NCI-H146 (cell line): Measurements from ENCODE around the gene COX10.
A peak's percentile ranks its signal among the peaks of the same experiment; 100 is the strongest.

ENCODE experiments used
- DNase-seq: peaks from one replicate; lab custom pipeline; 2025; lab: John Stamatoyannopoulos, UW

The COX10 gene

GRCh38 chr17:14070344-14070984 is 1.2 kb downstream of the COX10 start:
- DNase-seq = peak; percentile 10

DNA sequence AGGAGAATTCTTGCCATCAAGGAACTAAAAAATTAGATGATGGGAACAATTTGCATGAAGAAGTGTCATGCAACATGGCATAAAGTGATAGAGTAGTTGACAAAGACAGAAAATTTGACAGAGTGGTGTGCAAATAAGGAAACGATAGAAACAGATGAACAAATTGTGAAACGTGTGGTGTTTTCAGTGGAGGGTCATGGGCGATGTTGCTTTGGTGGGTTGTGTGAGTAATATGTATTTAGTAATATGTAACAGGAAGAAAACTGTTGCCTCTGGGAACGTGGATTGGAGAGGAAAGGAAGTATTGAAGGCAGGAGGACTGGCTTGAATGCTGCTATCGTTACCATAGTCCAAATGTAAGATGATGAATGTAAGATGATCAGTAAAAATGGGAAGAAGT is 3.6 kb downstream of the COX10 start:
- no peak for DNase-seq

- no peak for DNase-seq
Observed at GRCh38 chr17:14078027-14078426, 8.7 kb downstream of the COX10 start.

DNA sequence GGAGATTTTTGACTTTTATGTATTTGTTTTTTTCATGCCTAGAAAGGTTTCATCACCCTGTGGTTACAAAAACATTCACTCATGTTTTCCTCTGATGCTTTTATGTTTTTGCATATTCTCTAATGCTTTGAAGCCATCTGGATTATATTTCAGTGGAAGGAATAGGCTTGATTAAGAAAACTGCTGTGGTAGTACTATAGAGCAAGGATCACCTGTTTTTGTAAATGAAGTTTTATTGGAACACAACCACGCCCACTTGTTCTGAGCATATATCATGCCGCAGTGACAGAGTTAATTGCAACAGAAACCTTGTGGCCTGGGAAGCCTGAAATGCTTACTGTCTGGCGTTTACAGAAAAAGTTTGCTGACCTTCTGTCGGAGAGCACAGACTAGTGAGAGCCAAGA is 11.5 kb downstream of the COX10 start:
- no peak for DNase-seq

DNA sequence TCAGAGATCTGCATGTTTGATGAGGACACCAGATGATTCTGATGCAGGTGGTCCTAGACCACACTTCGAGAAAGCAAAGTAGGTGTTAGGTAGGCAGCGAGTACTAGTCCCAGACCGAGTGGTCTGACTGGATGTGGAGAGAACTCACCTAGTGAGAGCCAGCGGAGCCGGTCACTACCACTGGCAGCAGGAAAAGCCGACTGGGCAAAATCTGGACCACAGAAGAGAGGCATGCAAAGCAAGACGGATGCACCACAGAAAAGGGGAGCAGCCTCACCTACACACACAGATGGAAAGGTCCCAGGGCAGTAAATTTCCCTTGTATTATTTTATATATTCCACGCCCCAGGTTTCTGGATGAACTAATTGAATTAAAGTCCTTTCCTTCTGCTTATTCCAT is 13.5 kb downstream of the COX10 start:
- DNase-seq = no peak

DNA sequence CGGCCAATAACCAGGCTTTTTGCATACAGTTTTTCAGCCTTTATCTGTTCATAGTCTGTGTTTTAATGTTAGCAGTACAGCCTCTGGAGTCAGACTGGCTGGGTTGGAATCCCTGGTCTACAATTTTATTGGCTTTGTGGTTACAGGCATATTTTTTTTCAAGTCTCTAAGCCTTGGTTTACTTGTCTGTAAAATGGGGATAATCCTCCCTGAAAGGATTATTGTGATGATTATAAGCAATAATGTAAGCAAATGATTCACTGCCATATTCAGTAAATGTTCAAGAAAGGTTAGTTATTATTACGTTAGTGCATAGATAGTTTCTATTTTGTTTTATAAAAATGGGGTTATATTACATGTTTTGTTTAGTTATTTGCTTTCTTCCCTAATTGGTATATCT is 15.7 kb downstream of the COX10 start:
- no peak for DNase-seq

DNA sequence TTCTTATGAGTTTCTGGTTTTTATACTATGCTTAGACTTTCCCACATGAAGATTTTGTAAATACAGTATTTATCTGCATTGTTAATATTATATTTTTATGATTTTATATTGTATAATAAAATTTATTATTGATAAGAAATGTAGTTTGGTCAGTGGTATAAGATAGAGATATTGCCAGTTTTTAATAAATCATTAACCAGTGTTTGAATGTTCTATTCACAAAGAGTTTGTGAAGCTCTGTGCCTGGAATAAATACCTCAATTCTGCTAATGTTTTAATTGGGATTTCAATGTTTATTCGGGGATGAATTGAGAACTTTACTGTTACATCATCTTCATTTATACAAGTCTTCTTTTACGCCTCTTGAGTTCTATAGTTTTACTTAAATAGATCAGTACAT is 16.9 kb downstream of the COX10 start:
- no peak for DNase-seq

- no peak for DNase-seq
Observed at GRCh38 chr17:14089179-14089578, 19.9 kb downstream of the COX10 start.

GRCh38 chr17:14091367-14091766 is 22.1 kb downstream of the COX10 start:
- no peak for DNase-seq

GRCh38 chr17:14092808-14093207 is 23.5 kb downstream of the COX10 start:
- DNase-seq = no peak

DNA sequence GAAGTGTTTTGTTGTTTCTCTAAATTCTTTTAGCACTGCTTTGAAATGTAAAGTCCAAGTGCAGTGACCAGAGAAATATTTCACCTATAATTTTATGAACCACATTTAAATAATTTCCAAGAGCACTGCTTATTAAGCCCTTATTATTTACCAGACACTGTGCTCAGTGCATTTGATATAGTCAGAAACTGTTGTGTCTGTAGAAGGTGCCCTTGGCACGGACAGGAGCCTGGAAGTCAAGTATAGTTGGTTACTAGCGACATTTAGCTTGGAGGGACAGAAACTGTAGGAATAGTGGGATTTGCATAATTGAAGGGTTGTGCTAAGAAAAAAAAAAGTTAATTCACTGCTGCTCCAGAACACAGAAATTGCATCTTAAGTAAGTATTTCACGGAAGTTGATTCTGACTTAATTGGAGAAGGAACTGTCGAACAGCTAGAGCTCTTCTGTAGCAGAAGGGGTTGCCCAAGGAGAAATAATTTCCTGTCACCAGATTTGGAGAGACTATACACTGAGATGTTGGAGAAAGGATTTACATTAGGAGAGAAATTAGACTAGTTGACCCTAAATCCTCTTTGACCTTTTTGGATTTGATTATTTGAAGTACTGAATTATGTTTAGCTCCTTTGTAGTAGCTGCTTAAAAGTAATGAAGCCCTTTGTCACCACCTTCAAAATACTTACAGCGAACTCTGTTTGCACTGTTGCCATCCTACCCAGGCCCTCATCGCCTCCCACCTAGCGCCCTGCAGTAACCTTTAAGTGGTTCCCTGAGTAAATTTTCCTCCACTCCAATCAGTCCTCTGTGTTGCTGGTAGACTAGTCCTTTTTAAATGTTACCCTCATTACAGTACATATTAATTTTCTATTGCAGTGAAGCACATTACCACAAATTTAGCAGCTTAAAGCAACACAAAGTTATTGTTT is 25.6 kb downstream of the COX10 start:
- no peak for DNase-seq

DNA sequence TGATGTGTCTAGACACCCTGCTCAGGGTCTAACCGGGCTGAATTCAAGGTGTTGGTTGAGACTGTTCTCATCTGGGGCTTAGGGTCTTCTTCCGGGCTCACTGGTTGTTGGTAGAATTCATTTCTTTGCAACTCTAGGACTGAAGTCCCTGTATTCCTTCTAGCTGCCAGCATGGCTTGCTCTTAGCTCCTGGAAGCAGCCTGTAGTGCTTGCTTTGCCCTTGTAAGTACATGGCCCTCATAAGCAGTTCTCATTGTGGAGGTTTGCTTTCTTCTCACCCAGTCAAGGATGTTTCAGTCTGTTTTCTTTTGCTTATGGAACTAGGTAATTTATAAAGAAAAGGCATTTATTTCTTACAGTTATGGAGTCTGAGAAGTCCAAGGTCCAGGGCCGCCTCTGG is 26.3 kb downstream of the COX10 start:
- no peak for DNase-seq

GRCh38 chr17:14098246-14098645 is 28.9 kb downstream of the COX10 start:
- no peak for DNase-seq

DNA sequence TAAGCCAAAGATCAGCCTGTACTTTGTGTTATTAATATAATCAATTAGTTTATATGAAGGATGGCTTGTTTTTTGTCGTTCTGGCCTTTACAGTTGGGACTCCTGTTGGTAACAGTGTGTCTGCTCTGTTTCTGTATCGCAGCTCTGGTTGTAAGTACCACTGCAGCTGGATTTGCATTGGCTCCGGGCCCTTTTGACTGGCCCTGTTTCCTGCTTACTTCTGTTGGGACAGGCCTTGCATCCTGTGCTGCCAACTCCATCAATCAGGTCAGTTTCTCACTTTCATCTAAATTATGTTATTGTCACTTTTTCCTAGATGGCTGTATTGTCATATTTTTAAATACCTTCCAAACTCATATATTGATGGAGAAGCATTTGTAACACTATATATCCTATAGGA is 32.7 kb downstream of the COX10 start:
- DNase-seq = no peak

- no peak for DNase-seq
Observed at GRCh38 chr17:14103836-14104235, 34.5 kb downstream of the COX10 start.

- DNase-seq = no peak
Observed at GRCh38 chr17:14104734-14105133, 35.4 kb downstream of the COX10 start.

DNA sequence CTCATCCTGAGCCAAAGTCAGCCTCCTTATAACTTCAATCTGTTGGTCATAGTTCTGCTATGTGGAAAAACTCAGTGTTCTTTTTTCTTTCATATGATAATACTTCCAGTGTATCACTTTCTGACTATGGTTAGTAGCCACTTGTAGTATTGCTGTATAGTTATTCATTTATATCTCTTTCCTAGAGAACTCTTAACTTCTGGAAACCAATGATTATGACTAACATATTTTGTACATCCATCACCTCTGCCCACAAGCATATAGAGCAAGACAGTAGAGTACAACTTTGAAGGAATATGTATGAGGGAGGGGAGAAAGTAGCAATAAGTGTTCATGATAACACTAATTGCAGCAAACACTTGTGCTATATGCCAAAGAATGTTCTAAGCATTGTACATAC is 38.6 kb downstream of the COX10 start:
- DNase-seq = no peak

DNA sequence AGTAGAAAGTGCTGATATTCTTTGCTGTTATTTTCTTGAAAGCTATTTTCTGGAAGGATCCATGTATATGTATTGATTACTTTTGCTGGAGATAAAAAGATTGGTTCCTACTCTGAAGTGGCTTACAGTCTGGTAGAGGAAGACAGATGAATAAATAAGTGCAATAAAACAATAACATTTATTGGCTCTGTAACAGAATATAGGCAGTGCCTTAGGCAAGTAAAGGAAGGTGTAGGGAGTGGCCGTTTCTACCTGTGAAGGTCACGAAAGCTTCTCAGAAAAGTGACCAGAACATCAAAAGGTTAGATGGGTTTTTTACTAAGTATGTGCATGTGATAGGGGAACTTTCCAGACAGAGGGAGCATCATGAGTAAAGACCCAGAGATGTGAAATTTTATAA is 43.1 kb downstream of the COX10 start:
- no peak for DNase-seq

DNA sequence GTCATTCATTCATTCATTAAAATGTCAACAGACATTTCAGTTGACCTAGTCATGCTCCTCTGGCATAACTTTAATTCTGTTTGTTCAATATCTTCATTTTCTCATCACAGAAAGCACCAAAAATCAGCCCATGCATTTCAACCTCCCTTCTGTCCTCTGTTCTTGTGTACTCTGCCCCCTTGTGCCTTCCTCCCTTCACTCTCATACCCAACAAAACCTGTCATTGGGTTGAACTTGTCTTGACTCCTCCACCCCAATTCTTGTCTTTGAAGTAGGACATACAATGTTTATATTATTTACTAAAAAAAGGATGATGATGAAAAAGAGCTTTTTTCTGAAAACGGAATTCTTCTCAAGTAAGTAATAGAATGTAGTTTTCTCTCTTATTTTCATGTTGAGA is 43.8 kb downstream of the COX10 start:
- no peak for DNase-seq

DNA sequence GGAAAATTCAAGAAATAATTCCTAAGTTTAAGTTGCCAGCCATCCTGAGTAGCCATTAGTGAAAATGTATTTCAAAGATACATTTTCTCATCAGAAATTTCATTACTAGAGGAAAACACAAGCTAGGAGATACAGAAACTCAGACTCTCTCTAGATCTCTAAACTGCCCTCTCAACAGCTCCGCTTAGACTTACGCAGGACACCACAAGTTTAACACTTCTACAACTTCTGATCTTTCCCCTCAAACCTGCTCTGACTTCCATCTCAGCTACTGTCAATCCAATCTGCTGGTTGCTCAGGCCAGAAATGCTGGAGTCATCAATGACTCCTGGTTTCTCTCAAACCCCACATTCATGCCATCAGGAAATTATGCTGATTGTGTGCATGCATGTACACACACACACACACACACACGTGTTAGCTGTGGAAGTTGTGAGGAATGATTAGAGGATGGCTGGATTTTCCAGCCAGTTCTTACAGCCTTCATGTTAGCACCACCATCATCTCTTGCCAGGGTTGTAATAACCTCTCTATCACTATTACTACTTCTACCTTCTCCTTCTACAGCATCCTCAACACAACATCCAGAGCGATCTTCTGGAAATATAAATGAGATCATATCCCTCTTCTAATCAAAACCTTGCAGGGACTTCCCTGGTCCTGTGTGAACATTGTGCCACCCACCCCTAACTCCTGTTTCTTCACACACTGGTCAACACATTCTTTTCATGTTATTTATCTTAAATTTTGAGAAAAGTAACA is 47.1 kb downstream of the COX10 start:
- no peak for DNase-seq

- DNase-seq = no peak
Observed at GRCh38 chr17:14118951-14119350, 49.6 kb downstream of the COX10 start.

DNA sequence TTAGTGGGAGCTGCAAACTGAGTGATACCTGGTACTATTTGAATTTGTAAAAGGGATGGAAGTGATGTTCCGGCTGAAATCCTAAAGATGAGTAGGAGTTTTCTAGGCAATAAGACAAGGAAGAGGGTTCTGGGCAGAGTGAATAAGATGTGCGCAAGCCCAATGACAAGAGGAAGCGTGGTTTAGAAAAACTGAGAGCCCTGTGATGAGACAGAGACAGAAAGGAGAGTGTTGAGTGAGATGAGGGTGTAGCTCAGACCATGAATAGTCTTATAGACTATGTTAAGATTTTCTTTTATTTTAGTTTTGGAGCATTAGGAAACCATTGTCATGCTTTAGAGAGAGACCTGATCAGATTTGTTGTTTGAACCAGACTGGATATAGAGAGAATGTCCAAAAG is 50.2 kb downstream of the COX10 start:
- no peak for DNase-seq

- DNase-seq = no peak
Observed at GRCh38 chr17:14121952-14122351, 52.6 kb downstream of the COX10 start.
